MG63 (cell line): ENCODE results near the gene MAGIX. TPM values are rescaled to one million over a fixed set of nuclear protein-coding genes. Genes with fewer than 3 reads are reported as not detected.
"Not testable (repeated sequence)": the region's sequence is repeated elsewhere in the genome, so short reads cannot be mapped to it uniquely, and the experiment has no call there.

Experiments
- DNase-seq: peaks from one replicate; pipeline ENCODE4 v3.0.0-alpha.2; 2020
- H3K27me3 ChIP-seq: fragments of 250-450 bp; sonication (Bioruptor Pico); 2 replicates; pipeline ENCODE4 v1.5.1; 2020; ENCODE audit warnings: mild to moderate bottlenecking, moderate library complexity
- H3K36me3 ChIP-seq: fragments of 250-450 bp; sonication (Bioruptor Pico); 2 replicates; pipeline ENCODE4 v1.5.1; 2020; ENCODE audit warnings: mild to moderate bottlenecking, moderate library complexity
- H3K4me3 ChIP-seq: fragments of 250-450 bp; sonication (Bioruptor Pico); 2 replicates; pipeline ENCODE4 v1.5.1; 2020; ENCODE audit warnings: mild to moderate bottlenecking, moderate library complexity
- H3K9me3 ChIP-seq: fragments of 250-450 bp; sonication (Bioruptor Pico); 2 replicates; pipeline ENCODE4 v1.5.1; 2020; ENCODE audit warnings: mild to moderate bottlenecking, moderate library complexity
- total RNA-seq: library from RNA; depleted of rRNA; stranded (reverse); fragments of >200 nt; shearing (Covaris generic); gene quantifications from 2 replicates; pipeline ENCODE4 v1.2.3, GENCODE V29; 2014; ENCODE audit warnings: low replicate concordance

Gene MAGIX
- total RNA-seq, 1 experiment from 2014 or later, result 3.2 TPM

DNA sequence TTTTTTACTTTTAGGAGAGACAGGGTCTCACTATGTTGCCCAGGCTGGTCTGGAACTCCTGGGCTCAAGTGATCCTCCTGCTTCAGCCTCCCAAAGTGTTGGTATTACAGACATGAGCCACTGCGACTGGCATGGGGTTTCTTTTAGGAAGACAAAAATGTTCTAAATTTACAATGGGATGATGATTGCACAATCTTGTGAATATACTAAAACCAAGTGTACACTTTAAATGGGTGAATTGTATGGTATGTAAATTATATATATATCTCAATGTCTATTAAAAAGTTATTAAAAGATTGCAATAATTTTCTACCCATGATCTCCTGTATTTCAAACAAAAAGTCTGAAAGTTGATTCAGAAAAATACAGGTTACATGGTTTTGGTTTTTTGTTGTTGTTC lies 9.1 kb upstream of the MAGIX start:
- Histone ChIP-seq H3K27me3 (no peaks in the 10 kb centered on the region), H3K4me3 (no peak overlapping the region), H3K36me3 (no peaks in the 10 kb centered on the region), H3K9me3 (no peaks in the 10 kb centered on the region)
- no peak for DNase-seq

DNA sequence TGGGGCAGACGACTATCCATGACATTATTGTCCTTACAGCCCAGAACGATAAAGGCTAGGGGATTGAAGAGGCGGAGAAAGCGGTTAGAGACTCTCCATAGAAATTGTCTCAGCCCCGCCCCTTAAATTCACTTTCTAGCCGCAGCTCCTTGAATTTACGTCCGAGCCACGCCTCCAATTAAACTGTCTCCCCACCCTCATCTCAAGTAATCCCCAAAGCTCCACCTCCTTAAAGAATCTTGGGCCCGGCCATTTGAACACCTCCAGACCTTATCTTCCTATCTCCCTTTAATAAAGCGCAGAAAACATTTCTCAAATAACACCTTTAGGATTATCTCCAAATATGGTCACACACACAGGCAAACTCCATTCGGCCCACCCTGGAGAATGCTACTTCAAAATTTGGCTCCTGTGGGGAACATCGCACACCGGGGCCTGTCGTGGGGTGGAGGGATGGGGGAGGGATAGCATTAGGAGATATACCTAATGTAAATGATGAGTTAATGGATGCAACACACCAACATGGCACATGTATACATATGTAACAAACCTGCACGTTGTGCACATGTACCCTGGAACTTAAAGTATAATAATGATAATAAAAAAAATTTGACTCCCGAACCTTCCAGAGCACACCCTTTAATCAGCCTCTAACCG lies 7.2 kb upstream of the MAGIX start:
- Histone ChIP-seq H3K9me3 (no peaks in the 10 kb centered on the region), H3K36me3 (no peaks in the 10 kb centered on the region), H3K27me3 (no peaks in the 10 kb centered on the region), H3K4me3 (peak overlapping the region; percentile 50)
- DNase-seq, result peak; percentile 55

- no peaks in the 10 kb centered on the region for H3K9me3 ChIP-seq
- H3K4me3 ChIP-seq, result peak overlapping the region; percentile 50
- DNase-seq, result peak; percentile 90
- no peaks in the 10 kb centered on the region for H3K36me3 ChIP-seq
- H3K27me3 ChIP-seq, result no peaks in the 10 kb centered on the region
Measured at GRCh38 chrX:49155900-49156837, 6.4 kb upstream of the MAGIX start.

GRCh38 chrX:49157194-49157593 lies 5.4 kb upstream of the MAGIX start:
- H3K27me3 ChIP-seq, result no peaks in the 10 kb centered on the region
- no peak for DNase-seq
- H3K9me3 ChIP-seq, result no peaks in the 10 kb centered on the region
- no peak overlapping the region for H3K4me3 ChIP-seq
- no peaks in the 10 kb centered on the region for H3K36me3 ChIP-seq

DNA sequence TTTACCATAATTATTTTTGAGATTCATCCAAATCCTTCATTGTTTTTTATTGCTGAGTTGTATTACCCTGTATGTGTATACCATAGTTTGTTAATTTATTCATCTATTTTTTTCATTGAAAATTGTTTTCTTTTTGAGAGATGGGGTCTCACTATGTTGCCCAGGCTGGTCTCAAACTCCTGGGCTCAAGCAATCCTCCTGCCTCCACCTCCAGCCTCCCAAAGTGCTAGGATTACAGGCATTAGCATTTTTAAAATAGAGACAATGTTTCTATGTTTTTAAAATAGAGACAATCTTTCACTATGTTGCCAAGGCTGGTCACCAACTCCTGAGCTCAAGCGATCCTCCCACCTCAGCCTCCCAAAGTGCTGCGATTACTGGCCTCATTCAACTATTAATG lies 1.6 kb upstream of the MAGIX start:
- no peaks in the 10 kb centered on the region for H3K9me3 ChIP-seq
- no peak overlapping the region for H3K4me3 ChIP-seq
- no peaks in the 10 kb centered on the region for H3K27me3 ChIP-seq
- DNase-seq, result no peak
- no peaks in the 10 kb centered on the region for H3K36me3 ChIP-seq

DNA sequence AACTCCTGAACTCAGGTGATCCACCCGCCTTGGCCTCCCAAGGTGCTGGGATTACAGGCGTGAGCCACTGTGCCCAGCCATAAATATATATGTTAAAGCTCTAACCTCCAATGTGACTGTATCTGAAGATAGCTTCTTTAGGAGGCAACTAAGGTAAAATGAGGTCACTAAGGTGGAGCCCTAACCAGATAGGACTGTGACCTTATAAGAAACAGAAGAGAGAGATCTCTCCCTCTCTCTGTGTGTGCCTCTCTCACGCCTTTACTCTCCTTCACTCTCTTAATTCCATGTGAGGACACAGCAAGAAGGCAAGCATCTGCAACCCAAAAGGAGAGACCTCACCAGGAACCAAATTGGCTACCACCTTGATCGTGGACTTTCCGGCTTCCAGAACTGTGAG lies 926 bp upstream of the MAGIX start:
- no peaks in the 10 kb centered on the region for H3K27me3 ChIP-seq
- H3K36me3 ChIP-seq, result no peaks in the 10 kb centered on the region
- H3K4me3 ChIP-seq, result no peak overlapping the region
- H3K9me3 ChIP-seq, result no peaks in the 10 kb centered on the region
- DNase-seq, result no peak

GRCh38 chrX:49163555-49164419 lies 1.2 kb downstream of the MAGIX start:
- DNase-seq, result peak; percentile 84
- Histone ChIP-seq H3K36me3 (no peaks in the 10 kb centered on the region), H3K9me3 (no peaks in the 10 kb centered on the region), H3K4me3 (peak overlapping the region; percentile 33), H3K27me3 (no peaks in the 10 kb centered on the region)

DNA sequence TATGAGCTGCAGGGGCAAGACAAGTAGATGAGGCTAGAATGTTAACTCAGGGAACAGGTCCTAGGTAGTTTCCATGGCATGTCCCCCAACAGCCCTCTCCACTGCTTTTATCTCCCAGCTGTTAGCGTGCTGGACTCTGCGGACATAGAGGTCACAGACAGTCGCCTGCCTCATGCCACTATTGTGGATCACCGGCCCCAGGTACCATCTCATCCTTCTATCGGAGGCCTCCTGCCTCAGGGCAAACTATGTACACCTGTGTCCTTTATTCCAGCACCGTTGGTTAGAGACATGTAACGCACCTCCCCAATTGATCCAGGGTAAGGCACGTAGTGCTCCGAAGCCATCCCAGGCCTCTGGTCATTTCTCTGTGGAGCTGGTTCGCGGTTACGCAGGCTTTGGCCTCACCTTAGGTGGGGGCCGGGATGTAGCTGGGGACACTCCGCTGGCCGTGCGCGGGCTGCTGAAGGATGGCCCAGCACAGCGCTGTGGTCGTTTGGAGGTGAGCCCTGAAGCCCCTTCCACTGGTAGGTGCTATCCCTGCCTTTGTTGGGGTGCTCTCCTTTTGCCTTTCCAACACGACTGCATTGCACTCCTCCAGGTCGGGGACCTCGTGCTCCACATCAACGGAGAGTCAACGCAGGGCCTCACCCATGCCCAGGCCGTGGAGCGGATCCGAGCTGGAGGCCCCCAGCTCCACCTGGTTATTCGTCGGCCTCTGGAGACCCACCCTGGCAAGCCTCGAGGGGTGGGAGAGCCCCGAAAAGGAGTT lies 2.2 kb downstream of the MAGIX start:
- no peak for DNase-seq
- Histone ChIP-seq H3K9me3 (no peaks in the 10 kb centered on the region), H3K36me3 (no peaks in the 10 kb centered on the region), H3K4me3 (no peak overlapping the region), H3K27me3 (no peaks in the 10 kb centered on the region)

GRCh38 chrX:49165901-49166881 lies 3.6 kb downstream of the MAGIX start:
- Histone ChIP-seq H3K36me3 (no peaks in the 10 kb centered on the region), H3K9me3 (no peaks in the 10 kb centered on the region), H3K27me3 (no peaks in the 10 kb centered on the region), H3K4me3 (peak overlapping the region; percentile 37)
- peak; percentile 61 for DNase-seq

DNA sequence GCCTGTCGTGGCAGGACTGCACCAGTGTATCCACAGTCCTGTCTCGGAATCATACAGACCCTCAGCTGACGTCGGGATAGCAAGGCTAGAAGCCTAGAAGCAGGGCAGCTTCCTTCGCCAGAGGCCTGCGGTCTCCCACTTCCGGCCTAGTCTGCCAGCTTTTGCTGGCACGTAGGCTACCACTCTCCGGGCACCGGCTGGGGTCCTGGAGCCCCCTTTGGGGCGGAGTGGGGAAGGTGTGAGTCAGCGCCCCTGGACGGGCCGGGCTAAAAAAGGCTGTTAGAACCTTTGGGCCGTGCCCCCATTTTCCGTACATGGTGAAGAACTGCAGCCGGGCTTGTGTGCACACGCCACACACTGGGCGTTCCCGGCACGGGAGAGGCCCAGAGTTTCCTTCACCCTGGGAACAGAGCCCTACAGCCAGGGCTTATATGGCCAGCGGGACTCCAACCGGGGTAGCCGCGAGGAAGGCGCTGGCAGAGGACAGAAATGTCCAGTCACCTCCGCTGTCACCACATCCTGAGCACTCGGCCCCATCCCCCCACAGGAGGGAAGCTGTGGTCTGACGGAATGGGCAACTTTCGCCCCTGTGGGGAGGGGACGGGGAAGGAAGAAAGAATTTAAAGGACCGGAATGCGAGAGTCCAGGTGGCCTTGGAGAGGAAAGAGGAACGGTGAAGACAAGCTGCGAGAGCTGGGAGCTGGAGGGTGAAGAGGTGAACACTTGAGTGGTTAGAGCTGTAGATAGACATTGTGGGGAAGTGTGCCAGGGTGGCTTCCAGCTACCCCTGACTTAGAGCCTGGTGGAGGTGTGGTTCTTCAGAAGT lies 4.6 kb downstream of the MAGIX start:
- H3K4me3 ChIP-seq, result peak overlapping the region; percentile 37
- H3K9me3 ChIP-seq, result no peaks in the 10 kb centered on the region
- no peaks in the 10 kb centered on the region for H3K27me3 ChIP-seq
- DNase-seq, result peak; percentile 91
- H3K36me3 ChIP-seq, result no peaks in the 10 kb centered on the region

DNA sequence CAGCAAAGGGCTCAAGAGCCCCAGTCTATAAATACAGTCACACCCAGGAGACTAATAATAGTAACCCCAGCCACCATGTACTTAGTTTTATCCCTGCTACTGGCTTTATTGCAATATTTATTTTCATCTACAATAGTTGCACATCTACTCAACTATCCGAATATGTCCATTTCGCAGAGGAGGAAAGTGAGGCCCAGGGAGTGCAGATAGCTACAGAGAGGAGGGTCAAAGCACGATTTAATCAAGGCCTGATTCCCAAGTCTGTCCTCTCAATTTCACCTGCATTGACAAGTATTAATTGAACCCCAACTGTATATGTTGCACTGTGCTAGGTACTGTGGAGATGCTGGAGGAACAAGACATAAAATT lies 5.2 kb downstream of the MAGIX start:
- Histone ChIP-seq H3K9me3 (no peaks in the 10 kb centered on the region), H3K36me3 (peaks cover 3% of the 10 kb centered on the region; the same call in 1 of the 2 replicates), H3K4me3 (peak overlapping the region; percentile 37), H3K27me3 (no peaks in the 10 kb centered on the region)
- DNase-seq, result no peak

GRCh38 chrX:49171752-49172279 lies 9.3 kb downstream of the MAGIX start, which contains the start of gene PLP2:
TSS of gene PLP2 (plus strand) at chrX:49171898. CDS start at chrX:49172001, 103 bp downstream.
- no peaks in the 10 kb centered on the region for H3K27me3 ChIP-seq
- no peaks in the 10 kb centered on the region for H3K9me3 ChIP-seq
- peak within 1 kb of the TSS; percentile 81 for H3K4me3 ChIP-seq
- peak; percentile 80 for DNase-seq
- peaks cover 21% of the 10 kb centered on the region for H3K36me3 ChIP-seq

DNA sequence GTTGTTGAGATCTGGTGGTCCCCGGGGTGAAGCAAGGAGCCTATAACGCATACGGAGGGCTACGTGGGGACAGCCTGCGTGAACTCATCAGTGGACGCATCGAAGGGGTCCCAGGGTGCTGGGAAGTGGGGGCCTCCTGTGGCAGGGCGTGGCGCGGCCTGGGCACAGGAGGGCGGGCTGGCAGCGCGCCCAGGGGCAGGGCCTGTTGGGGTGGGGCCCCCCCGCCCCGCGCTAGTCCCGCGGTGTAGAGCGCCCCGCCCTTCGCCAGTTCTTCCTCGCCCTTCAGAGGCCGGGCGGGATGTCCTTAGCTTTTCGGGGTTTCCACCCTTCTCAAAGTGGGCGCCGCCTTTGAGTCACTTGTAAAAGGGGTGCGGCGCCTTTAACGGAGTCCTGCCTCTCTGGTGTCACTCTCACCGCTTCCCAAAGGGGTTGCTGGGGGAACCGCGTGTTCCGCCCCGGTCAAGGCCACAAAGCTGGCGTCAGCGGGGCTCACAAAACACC lies 9.8 kb downstream of the MAGIX start:
- Histone ChIP-seq H3K4me3 (peak overlapping the region; percentile 81), H3K36me3 (peaks cover 21% of the 10 kb centered on the region), H3K9me3 (no peaks in the 10 kb centered on the region), H3K27me3 (no peaks in the 10 kb centered on the region)
- peak; percentile 77 for DNase-seq

DNA sequence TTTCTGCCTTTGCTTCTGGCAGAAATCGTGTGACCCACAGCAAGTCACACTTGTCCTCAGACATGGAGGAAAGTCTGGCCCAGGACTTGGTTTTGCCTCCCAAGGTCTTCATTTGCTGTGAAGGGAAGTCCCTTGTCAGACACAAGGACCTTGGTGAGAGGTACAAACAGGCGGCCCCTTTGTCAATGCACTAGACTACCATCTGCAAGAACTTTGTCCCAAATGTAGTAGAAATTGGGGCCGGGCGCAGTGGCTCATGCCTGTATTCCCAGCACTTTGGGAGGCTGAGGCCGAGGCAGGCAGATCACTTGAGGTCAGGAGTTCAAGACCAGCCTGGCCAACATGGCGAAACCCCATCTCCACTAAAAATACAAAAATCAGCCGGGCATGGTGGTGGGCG lies 11.0 kb downstream of the MAGIX start:
- not testable (repeated sequence) for H3K9me3 ChIP-seq, H3K4me3 ChIP-seq, DNase-seq, H3K27me3 ChIP-seq
- H3K36me3 ChIP-seq, result peaks cover 21% of the 10 kb centered on the region
